OCI-LY1 (cell line): Measurements from ENCODE around the gene SALL4.

Experiments used
- EZH2 ChIP-seq: fragments of 200-600 bp; sonication (generic), shearing (Covaris generic); IDR thresholded peaks from 2 replicates; pipeline ENCODE4 v1.8.0; 2017; ENCODE audit warnings: borderline replicate concordance, mixed run types, mild to moderate bottlenecking, antibody characterized with exemption, low read length, moderate library complexity, mixed read lengths
- TF ChIP-seq, protein P1 (sequence below): fragments of 200-600 bp; sonication (generic), shearing (Covaris generic); IDR thresholded peaks from 2 replicates; pipeline ENCODE4 v1.5.1; 2017; ENCODE audit warnings: mild to moderate bottlenecking, antibody characterized with exemption, low read length, moderate library complexity, mixed read lengths

DNA sequence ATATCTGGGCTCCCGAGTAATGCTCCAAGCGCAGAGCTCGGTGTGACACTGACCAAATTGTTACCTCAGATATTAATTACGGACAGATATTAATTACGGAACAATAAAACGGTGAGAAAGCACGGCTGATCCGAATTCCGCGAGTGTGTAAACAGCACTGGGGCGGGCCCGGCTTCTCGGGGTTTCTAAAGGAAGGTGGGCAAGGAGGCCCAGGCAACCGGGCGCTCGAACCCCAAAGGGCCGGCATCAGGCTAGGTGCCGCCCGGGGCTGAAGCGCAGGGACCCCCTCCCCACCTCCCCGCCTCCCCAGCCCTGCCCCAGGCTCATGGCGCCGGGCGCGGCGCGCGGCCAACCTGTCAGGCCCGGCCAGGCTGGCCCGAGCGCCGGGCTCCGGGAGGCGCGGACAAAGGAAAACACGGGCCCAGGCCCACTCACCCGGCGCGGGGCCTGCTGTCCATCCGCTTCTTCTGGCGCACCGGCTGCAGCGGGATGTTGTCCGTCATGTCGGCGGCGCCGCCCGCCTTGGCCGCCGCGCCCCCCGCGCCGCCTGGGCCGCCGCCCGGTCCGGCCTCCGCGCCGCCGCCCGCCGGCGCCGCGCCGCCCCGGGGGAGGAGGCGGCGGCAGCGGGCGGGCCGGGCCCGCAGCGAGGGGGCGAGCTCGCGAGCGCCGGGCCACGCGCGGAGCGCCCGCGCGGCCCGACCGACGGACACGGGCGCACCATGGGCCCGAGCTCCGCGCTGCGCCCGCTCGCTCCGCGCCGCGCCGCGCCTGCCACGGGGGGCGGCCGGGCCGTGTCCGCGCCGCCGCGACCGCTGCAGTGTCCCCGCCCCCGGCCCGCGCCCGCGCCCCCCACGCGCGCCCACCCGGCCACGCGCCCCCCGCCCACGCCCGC, 34.2 kb downstream of the SALL4 start, which contains the start of gene ATP9A:
- TF ChIP-seq, protein P1, sequence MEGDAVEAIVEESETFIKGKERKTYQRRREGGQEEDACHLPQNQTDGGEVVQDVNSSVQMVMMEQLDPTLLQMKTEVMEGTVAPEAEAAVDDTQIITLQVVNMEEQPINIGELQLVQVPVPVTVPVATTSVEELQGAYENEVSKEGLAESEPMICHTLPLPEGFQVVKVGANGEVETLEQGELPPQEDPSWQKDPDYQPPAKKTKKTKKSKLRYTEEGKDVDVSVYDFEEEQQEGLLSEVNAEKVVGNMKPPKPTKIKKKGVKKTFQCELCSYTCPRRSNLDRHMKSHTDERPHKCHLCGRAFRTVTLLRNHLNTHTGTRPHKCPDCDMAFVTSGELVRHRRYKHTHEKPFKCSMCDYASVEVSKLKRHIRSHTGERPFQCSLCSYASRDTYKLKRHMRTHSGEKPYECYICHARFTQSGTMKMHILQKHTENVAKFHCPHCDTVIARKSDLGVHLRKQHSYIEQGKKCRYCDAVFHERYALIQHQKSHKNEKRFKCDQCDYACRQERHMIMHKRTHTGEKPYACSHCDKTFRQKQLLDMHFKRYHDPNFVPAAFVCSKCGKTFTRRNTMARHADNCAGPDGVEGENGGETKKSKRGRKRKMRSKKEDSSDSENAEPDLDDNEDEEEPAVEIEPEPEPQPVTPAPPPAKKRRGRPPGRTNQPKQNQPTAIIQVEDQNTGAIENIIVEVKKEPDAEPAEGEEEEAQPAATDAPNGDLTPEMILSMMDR: no peak
- no peak for TF ChIP-seq EZH2
